A673 (cell line): ENCODE measurements around the gene LY86.

Experiments
- CTCF ChIP-seq: fragments of 300-800, 200-600 bp; sonication (generic); conservative IDR thresholded peaks from 2 replicates; pipeline ENCODE4 v1.5.1; 2017; ENCODE audit warnings: low read depth, mild to moderate bottlenecking, antibody characterized with exemption, low read length, moderate library complexity, mixed read lengths
- EZH2 ChIP-seq: fragments of 200-600 bp; sonication (generic); IDR thresholded peaks from 2 replicates; pipeline ENCODE4 v1.6.1; 2017; ENCODE audit warnings: borderline replicate concordance, low read depth, mild to moderate bottlenecking, mixed read lengths, antibody characterized with exemption, low read length; ENCODE audit not compliant: poor library complexity, severe bottlenecking

- TF ChIP-seq CTCF = no peak
- no peak for TF ChIP-seq EZH2
Measured at GRCh38 chr6:6546318-6547109, 42.0 kb upstream of the LY86 start.
